Measurements from ENCODE around the gene INTS14.
"Not testable (repeated sequence)": the region's sequence is repeated elsewhere in the genome, so short reads cannot be mapped to it uniquely, and the experiment has no call there.

Gene INTS14

DNA sequence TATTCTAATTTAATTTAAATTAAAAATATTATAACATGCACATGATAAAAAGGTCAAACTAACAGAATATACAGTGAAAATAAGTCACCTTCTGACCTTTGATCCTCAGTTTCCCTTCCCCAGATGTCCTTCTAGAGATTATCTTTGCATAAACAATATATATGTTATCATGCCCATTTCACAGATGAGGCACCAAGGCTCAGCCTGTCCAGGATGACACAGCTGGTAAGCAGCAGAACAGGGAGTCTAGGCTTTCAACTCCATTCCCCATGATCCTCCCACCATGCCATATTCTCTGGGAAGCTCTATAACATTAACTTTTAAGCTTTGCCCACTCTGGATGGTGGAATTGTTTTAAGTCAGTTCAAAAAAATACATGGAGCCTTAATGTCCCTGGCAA is 12.2 kb upstream of the INTS14 start:
- in situ Hi-C loops (cut with HindIII; ENCODE audit: low sequenced_read_pairs): no loop called here
- no peak for DNase-seq (ENCODE audit: low read depth)
- no peak for TF ChIP-seq CTCF (IDR thresholded peaks at IDR 0.05; ENCODE audit: low read depth, low read length, missing control alignments)
- no peak overlapping the region for H3K4me3 ChIP-seq (ENCODE audit: low read depth, low read length)

DNA sequence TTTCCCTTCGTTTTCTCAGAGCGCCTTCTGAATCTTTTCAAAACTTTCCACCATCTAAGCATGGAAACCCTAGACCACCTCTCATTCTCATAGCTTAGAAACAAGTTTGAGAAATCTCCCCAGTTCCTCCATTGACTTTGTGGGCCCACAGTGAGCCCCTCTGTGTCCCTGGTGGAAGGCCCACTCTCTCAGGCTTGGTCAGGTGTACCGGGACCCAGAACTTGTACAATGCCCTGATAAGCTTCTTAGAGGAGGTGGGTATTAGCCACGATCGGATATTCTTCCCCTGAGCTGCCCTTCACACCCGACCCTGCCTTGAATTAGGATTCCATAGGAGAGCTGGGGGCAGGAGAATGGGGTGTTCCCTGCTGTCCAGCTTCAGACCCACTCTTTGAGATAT is 10.7 kb upstream of the INTS14 start, which contains the start of gene SLC24A1:
TSS of gene SLC24A1 (plus strand) at position 301 of the 400 bp plus-strand sequence. CDS start 2,143 bp downstream, outside the sequence.
- no peak for DNase-seq (ENCODE audit: low read depth)
- no peak for TF ChIP-seq CTCF (IDR thresholded peaks at IDR 0.05; ENCODE audit: low read depth, low read length, missing control alignments)
- in situ Hi-C loops (cut with HindIII; ENCODE audit: low sequenced_read_pairs): no loop called here
- no peak within 1 kb of the TSS for H3K4me3 ChIP-seq (ENCODE audit: low read depth, low read length)

DNA sequence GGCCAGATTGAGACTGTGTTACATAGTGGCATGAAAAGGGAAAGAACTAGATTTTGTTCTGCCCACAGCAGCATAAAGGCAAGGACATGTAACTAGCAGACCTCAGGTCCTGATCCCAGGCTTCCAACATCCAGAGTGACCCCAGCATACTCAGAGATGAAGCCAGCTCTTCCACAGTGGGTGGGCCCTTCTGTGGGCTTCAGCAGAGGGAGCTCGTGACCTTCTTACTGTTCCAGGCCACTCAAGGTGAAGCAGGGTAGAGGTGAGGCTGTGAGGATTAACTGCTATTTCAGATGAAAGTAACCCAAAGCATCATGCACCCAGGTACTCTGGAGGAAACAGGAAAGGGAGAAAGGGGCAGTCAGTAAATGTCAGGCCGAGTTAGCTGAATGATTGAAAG is 9.9 kb upstream of the INTS14 start:
- DNase-seq (ENCODE audit: low read depth): no peak
- in situ Hi-C loops (cut with HindIII; ENCODE audit: low sequenced_read_pairs): no loop called here
- TF ChIP-seq CTCF (IDR thresholded peaks at IDR 0.05; ENCODE audit: low read depth, low read length, missing control alignments): no peak
- no peak overlapping the region for H3K4me3 ChIP-seq (ENCODE audit: low read depth, low read length)

- DNase-seq (ENCODE audit: low read depth): no peak
- TF ChIP-seq CTCF (IDR thresholded peaks at IDR 0.05; ENCODE audit: low read depth, low read length, missing control alignments): no peak
- in situ Hi-C loops (cut with HindIII; ENCODE audit: low sequenced_read_pairs): no loop called here
These were observed 8.8 kb upstream of the INTS14 start for GRCh38 chr15:65619626-65620290.

DNA sequence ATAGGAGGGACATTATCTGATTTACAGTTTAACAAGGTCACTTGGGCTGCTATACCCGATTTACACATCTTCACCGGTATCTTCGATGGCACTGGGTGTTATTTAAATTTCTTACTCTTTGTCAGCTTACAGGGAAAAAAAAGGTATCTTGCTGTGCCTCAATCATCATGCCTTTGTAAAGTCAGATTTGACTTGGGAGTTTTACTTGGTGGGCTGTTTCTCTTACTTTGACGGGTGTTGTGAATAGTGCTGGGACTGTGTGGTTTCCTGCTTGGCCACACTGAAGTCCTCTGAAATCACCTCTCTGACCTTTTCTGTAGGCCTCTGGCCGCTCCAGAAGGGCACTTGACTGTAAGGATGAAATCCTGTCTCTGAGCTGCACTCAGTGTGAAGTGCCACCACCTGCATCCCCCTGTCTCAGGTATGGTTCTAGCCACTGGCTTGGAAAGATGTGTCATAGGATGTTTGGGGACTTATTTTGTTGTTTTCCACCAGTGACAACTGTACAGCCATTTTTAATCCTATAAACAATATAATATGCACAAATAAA is 7.7 kb upstream of the INTS14 start:
- in situ Hi-C loops (cut with HindIII; ENCODE audit: low sequenced_read_pairs): no loop called here
- no peak for DNase-seq (ENCODE audit: low read depth)
- no peak overlapping the region for H3K4me3 ChIP-seq (ENCODE audit: low read depth, low read length)
- TF ChIP-seq CTCF (IDR thresholded peaks at IDR 0.05; ENCODE audit: low read depth, low read length, missing control alignments): no peak

More at GRCh38 chr15:65619626-65620290, 8.8 kb upstream of the INTS14 start:
- H3K4me3 ChIP-seq (ENCODE audit: low read depth, low read length): no peak overlapping the region

- in situ Hi-C loops (cut with HindIII; ENCODE audit: low sequenced_read_pairs); DNase-seq (ENCODE audit: low read depth); H3K4me3 ChIP-seq (ENCODE audit: low read depth, low read length): not testable (repeated sequence)
These were observed 5.0 kb upstream of the INTS14 start for GRCh38 chr15:65615887-65616286.

- H3K4me3 ChIP-seq (ENCODE audit: low read depth, low read length): no peak overlapping the region
- TF ChIP-seq CTCF (IDR thresholded peaks at IDR 0.05; ENCODE audit: low read depth, low read length, missing control alignments): no peak
- no peak for DNase-seq (ENCODE audit: low read depth)
- in situ Hi-C loops (cut with HindIII; ENCODE audit: low sequenced_read_pairs): no loop called here
These were observed 2.2 kb upstream of the INTS14 start for GRCh38 chr15:65612949-65613744.

Measured in astrocyte of the cerebellum (primary cell).